DOHH2 (cell line): Measurements from ENCODE around the gene LYPD5.

Experiments
- H3F3A ChIP-seq: fragments of 200-600 bp; sonication (generic), shearing (Covaris generic); 2 replicates; pipeline ENCODE4 v1.6.0; 2016; ENCODE audit warnings: antibody characterized with exemption, mild to moderate bottlenecking; ENCODE audit not compliant: control insufficient read depth, insufficient read depth
- H3K27ac ChIP-seq: fragments of 200-600 bp; sonication (generic); 2 replicates; pipeline ENCODE4 v1.5.1; 2014; ENCODE audit warnings: low read depth, mild to moderate bottlenecking, low read length, moderate library complexity
- H3K27me3 ChIP-seq: fragments of 200-600 bp; sonication (generic); 2 replicates; pipeline ENCODE4 v1.6.1; 2014; ENCODE audit warnings: mild to moderate bottlenecking, low read length, mixed read lengths; ENCODE audit not compliant: control insufficient read depth
- H3K36me3 ChIP-seq: fragments of 200-600 bp; sonication (generic); 2 replicates; pipeline ENCODE4 v1.6.1; 2014; ENCODE audit warnings: mild to moderate bottlenecking, low read length, moderate library complexity, mixed read lengths; ENCODE audit not compliant: control insufficient read depth
- H3K4me1 ChIP-seq: fragments of 200-600 bp; sonication (generic); 2 replicates; pipeline ENCODE4 v1.6.1; 2014; ENCODE audit warnings: mild to moderate bottlenecking, low read length, mixed read lengths; ENCODE audit not compliant: control insufficient read depth
- H3K4me2 ChIP-seq: fragments of 200-600 bp; sonication (generic); 2 replicates; pipeline ENCODE4 v1.6.0; 2014; ENCODE audit warnings: mild to moderate bottlenecking, low read length, moderate library complexity
- H3K4me3 ChIP-seq: fragments of 200-600 bp; sonication (generic); 2 replicates; pipeline ENCODE4 v1.5.1; 2014; ENCODE audit warnings: mild to moderate bottlenecking, low read length, mixed read lengths
- H3K79me2 ChIP-seq: fragments of 200-600 bp; sonication (generic); 2 replicates; pipeline ENCODE4 v1.6.1; 2014; ENCODE audit warnings: mild to moderate bottlenecking, low read length, mixed read lengths; ENCODE audit not compliant: control insufficient read depth
- H3K9me2 ChIP-seq: fragments of 200-600 bp; sonication (generic); replicated peaks from 2 replicates; pipeline ENCODE4 v1.6.1; 2014; ENCODE audit warnings: mild to moderate bottlenecking, low read length, mixed read lengths; ENCODE audit not compliant: control insufficient read depth
- H3K9me3 ChIP-seq: fragments of 200-600 bp; sonication (generic); 2 replicates; pipeline ENCODE4 v1.6.1; 2014; ENCODE audit warnings: antibody characterized with exemption, low read length, mixed read lengths; ENCODE audit not compliant: control insufficient read depth, insufficient read depth
- H4K20me1 ChIP-seq: fragments of 200-600 bp; sonication (generic); 2 replicates; pipeline ENCODE4 v1.6.0; 2014; ENCODE audit warnings: low read depth, mild to moderate bottlenecking, antibody characterized with exemption, low read length, moderate library complexity; ENCODE audit not compliant: control insufficient read depth, insufficient read depth
- EZH2phosphoT487 ChIP-seq: fragments of 200-600 bp; sonication (generic); IDR thresholded peaks from 2 replicates; pipeline ENCODE4 v1.6.1; 2017; ENCODE audit warnings: borderline replicate concordance, mild to moderate bottlenecking, antibody characterized with exemption, low read length, moderate library complexity, mixed read lengths
- TF ChIP-seq, protein P1 (sequence below): fragments of 200-600 bp; sonication (generic); IDR thresholded peaks from one replicate; pipeline ENCODE4 v1.5.1; 2014; ENCODE audit warnings: antibody characterized with exemption, mild to moderate bottlenecking, low read depth, low read length; ENCODE audit not compliant: poor library complexity, severe bottlenecking

The LYPD5 gene

GRCh38 chr19:43798026-43798545, 4.2 kb downstream of the LYPD5 start:
- Histone ChIP-seq H3K4me3 (no peak overlapping the region), H4K20me1 (no peaks in the 10 kb centered on the region), H3K4me2 (no peak overlapping the region), H3K36me3 (no peaks in the 10 kb centered on the region), H3K27me3 (peaks cover 11% of the 10 kb centered on the region), H3K79me2 (no peaks in the 10 kb centered on the region), H3K27ac (no peak overlapping the region), H3K9me2 (no peaks in the 10 kb centered on the region), H3F3A (no peaks in the 10 kb centered on the region), H3K9me3 (no peaks in the 10 kb centered on the region), H3K4me1 (no peaks in the 10 kb centered on the region)
- no peak for TF ChIP-seq EZH2phosphoT487
- TF ChIP-seq, protein P1, sequence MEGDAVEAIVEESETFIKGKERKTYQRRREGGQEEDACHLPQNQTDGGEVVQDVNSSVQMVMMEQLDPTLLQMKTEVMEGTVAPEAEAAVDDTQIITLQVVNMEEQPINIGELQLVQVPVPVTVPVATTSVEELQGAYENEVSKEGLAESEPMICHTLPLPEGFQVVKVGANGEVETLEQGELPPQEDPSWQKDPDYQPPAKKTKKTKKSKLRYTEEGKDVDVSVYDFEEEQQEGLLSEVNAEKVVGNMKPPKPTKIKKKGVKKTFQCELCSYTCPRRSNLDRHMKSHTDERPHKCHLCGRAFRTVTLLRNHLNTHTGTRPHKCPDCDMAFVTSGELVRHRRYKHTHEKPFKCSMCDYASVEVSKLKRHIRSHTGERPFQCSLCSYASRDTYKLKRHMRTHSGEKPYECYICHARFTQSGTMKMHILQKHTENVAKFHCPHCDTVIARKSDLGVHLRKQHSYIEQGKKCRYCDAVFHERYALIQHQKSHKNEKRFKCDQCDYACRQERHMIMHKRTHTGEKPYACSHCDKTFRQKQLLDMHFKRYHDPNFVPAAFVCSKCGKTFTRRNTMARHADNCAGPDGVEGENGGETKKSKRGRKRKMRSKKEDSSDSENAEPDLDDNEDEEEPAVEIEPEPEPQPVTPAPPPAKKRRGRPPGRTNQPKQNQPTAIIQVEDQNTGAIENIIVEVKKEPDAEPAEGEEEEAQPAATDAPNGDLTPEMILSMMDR, result no peak

GRCh38 chr19:43797556-43797955, 4.7 kb downstream of the LYPD5 start:
- H3K4me3 ChIP-seq, result no peak overlapping the region
- H3K79me2 ChIP-seq, result no peaks in the 10 kb centered on the region
- no peak overlapping the region for H3K27ac ChIP-seq
- no peaks in the 10 kb centered on the region for H3K36me3 ChIP-seq
- H3K27me3 ChIP-seq, result peaks cover 11% of the 10 kb centered on the region
- H3F3A ChIP-seq, result no peaks in the 10 kb centered on the region
- TF ChIP-seq, protein P1, result no peak
- no peak for TF ChIP-seq EZH2phosphoT487
- H3K4me1 ChIP-seq, result no peaks in the 10 kb centered on the region
- no peak overlapping the region for H3K4me2 ChIP-seq
- no peaks in the 10 kb centered on the region for H3K9me3 ChIP-seq
- no peaks in the 10 kb centered on the region for H4K20me1 ChIP-seq
- H3K9me2 ChIP-seq, result no peaks in the 10 kb centered on the region

DNA sequence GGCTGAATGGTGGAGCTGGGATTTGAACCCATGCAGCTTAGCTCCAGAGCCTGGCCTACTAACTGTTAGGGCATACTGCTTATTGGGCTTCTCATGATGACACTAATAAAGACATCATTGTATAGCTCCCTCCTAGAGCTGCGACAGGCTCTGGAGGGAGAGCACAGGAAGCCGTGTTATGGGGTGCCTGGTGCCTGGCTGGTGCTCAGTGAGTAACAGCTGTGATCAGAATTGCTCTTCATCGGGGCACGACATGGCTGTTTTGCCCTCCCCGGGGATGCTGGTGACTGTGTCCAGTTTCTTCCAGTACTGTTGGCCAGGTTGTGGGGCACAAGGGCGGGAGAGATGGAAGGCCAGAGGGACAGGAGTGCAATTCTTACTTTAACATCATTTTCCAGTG, 5.1 kb downstream of the LYPD5 start:
- Histone ChIP-seq H3K27ac (no peak overlapping the region), H3K4me2 (no peak overlapping the region), H3K4me1 (no peaks in the 10 kb centered on the region), H4K20me1 (no peaks in the 10 kb centered on the region), H3K9me3 (no peaks in the 10 kb centered on the region), H3K79me2 (no peaks in the 10 kb centered on the region), H3K36me3 (no peaks in the 10 kb centered on the region), H3F3A (no peaks in the 10 kb centered on the region), H3K9me2 (no peaks in the 10 kb centered on the region), H3K4me3 (no peak overlapping the region), H3K27me3 (peaks cover 11% of the 10 kb centered on the region)
- TF ChIP-seq, protein P1, result no peak
